ENCODE data around the gene FANCG.

Gene FANCG

DNA sequence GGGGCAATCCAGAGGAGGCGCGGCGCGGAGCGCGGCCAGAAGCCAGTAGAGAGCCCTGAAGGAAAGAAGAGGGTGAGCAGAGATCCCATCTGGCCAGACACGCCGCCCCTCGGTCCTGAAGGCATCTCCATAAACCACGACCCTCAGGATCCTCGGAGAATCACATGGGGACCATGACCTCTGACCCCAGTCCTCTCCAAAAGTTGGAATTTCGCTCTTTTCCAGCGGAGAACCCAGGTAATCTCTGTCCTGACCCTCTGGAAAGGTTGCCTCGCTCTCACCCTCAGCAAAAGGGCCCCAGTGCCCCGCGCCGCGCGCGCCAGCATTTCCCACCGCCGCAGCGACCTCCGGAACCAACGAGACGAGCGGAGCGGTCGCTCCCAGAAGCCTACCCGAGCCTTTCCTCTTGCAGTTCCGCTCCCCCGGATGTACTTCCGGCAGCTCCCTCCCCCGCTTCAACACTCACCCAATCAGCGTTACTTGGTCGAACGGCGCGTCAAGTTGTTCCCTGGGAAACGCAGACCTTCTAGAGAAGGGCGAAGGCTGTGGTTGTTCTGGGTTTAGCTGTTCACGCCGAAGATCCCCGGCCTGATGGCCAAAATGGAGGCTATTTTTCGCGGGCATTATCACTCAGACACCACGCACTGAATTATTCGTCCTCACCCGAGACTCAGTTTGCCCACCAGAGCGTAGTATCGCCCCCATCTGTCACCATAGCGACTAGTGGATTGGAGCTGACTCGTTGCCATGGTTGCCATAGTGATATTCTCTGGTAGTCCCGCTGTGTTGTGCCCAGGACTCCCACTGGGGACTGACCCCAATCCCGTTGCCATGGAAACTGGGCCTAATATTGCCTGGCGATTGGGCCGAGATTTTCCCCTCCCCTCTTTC lies 23.3 kb upstream of the FANCG start, which contains the start of gene STOML2:
TSS of gene STOML2 (minus strand) at position 363 of the 891 bp plus-strand sequence. CDS start at position 326, 37 bp downstream.
- DNase-seq (ENCODE audit: low read depth) = peak; percentile 97
- peak within 1 kb of the TSS; percentile 92 for H3K4me3 ChIP-seq (ENCODE audit: low read length)
- TF ChIP-seq, protein P1, sequence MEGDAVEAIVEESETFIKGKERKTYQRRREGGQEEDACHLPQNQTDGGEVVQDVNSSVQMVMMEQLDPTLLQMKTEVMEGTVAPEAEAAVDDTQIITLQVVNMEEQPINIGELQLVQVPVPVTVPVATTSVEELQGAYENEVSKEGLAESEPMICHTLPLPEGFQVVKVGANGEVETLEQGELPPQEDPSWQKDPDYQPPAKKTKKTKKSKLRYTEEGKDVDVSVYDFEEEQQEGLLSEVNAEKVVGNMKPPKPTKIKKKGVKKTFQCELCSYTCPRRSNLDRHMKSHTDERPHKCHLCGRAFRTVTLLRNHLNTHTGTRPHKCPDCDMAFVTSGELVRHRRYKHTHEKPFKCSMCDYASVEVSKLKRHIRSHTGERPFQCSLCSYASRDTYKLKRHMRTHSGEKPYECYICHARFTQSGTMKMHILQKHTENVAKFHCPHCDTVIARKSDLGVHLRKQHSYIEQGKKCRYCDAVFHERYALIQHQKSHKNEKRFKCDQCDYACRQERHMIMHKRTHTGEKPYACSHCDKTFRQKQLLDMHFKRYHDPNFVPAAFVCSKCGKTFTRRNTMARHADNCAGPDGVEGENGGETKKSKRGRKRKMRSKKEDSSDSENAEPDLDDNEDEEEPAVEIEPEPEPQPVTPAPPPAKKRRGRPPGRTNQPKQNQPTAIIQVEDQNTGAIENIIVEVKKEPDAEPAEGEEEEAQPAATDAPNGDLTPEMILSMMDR (conservative IDR thresholded peaks at IDR 0.05; ENCODE audit: low read length) = no peak

DNA sequence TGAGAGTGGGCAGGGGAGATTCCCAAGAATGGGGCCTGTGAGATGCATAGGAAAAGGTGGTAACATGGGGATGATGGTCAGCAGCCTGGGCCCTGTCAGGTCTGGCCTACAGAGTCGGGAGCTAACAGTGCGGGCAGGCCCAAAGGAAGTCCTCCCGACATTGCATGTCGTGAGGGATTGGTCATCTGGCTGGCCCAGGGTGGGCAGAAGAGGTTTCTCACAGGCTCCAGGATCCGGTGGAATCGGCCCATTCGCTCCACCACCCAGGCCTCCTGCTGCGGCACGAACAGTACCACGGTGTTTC lies 22.7 kb upstream of the FANCG start:
- peak; percentile 28 for DNase-seq (ENCODE audit: low read depth)
- H3K4me3 ChIP-seq (ENCODE audit: low read length) = peak overlapping the region; percentile 92
- TF ChIP-seq, protein P1 (conservative IDR thresholded peaks at IDR 0.05; ENCODE audit: low read length) = no peak

DNA sequence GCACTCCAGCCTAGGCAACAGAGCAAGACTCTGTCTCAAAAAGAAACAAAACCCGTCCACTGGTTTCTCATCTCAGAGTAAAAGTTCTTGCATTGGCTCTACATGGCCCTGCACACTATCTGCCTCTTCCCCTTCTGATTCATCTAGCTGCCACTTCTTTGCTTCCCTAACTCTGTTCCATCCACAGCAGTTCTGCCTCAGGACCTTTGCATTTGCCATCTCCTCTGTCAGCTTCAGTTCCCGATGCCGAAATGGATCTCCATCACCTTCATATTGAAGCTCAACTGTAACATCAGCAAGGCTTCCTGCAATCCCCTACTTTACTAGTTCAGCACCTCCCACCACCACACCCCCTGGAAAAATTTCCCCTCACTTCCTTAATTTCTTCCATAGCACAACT lies 17.8 kb upstream of the FANCG start:
- TF ChIP-seq, protein P1 (conservative IDR thresholded peaks at IDR 0.05; ENCODE audit: low read length) = no peak
- H3K4me3 ChIP-seq (ENCODE audit: low read length) = no peak overlapping the region
- DNase-seq (ENCODE audit: low read depth) = no peak

DNA sequence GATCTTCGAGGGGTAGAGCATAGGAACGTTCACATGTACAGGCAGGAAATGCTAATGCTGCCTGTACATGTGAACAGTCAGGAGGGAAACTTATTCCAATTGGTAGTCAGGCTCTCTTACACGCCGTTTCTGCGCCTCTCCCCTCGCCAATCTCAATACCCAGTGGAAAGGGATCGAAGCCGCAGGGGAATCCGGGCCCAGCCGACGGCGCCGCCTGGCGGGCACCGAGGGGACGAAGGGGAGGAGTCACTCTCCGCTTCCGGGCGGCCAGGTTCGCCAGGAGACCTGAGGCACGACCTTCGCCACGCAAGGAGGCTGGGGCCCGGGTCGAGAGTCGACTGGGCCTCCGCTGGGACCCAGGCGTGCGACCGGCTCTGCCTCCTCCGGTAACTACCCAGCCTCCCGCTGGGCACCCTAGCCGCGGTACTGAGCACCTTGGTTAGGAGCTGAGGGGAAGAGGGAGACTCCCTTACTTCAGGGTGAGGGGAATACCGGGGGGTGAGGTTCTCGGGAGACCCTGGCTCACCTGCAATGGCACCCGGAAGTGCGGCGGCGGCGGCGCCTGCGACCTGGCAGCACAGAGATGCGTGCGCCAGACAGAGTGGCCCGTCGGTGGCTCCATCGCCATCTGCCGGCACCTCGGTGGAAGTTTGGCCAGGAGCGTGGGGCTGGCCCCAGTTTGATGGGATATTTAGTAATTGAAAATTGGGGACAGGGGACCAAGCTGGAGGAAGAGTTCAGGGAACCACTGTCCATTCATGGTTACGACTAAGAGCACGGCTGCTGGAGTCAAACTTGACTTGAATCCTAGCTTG lies 16.5 kb upstream of the FANCG start, which contains the start of gene PIGO:
TSS of gene PIGO (minus strand) at position 557 of the 815 bp plus-strand sequence. CDS start 1,026 bp downstream, outside the sequence.
- DNase-seq (ENCODE audit: low read depth) = peak; percentile 78
- TF ChIP-seq, protein P1 (conservative IDR thresholded peaks at IDR 0.05; ENCODE audit: low read length) = peak; percentile 78
- H3K4me3 ChIP-seq (ENCODE audit: low read length) = peak within 1 kb of the TSS; percentile 100

DNA sequence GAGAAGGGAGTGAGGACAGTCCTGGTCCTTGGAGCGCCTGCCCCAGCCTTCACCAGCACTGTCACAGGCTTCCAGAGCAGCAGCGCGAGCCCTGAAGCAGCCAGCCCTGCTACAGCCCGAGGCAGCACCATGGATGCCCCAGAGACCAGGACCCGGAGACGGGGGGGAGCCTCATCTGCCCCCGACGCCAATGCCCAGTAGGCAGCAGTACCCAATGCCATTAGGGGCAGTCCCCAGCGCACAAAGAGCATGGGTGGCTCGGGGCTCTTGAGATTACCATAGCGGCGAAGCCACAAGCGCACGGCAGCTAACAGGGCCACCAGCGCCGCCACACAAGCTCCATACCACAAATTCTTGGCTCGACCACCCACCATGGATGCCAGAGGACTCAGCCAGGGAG lies 11.8 kb upstream of the FANCG start:
- no peak for DNase-seq (ENCODE audit: low read depth)
- H3K4me3 ChIP-seq (ENCODE audit: low read length) = no peak overlapping the region
- TF ChIP-seq, protein P1 (conservative IDR thresholded peaks at IDR 0.05; ENCODE audit: low read length) = no peak

DNA sequence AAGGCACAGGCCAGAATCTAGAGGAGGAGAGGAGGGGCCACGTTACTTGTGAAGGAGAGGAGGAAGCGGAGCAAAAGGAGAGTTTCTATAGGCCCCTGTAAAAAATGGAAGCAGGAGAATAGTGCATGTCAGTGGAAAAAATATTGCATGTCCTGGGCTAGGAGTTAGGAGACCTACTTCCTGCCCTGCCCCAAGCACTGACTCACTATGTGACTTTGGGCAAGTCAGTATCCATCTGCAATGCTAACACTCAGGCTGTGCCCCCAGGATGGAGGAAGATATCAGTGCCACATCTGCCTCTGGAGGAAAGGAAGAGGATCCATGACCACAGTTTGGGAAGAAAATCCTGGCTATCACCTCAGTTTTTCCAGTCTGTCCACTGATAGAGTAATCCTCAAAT lies 9.7 kb upstream of the FANCG start:
- H3K4me3 ChIP-seq (ENCODE audit: low read length) = no peak overlapping the region
- DNase-seq (ENCODE audit: low read depth) = no peak
- TF ChIP-seq, protein P1 (conservative IDR thresholded peaks at IDR 0.05; ENCODE audit: low read length) = no peak
